ENCODE data around the gene BATF3.

DNA sequence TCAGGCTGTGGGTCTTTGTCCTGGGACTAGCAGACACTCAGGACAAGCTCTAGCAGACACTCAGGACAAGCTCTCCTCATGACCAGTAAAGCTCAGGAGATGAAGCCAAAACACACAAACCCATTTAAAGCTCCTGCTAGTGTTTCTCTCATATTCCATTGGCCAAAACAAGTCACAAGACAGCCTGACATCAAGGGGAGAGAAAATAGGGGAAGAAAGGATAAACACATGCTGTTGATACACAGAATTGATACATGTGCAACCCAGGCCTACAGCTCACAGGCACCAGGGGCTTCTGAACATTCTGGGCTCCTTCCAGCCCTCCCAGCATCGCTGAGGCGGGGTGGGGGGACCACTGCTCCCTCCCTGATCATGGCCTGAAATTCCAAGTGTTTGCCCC is 55.8 kb downstream of the BATF3 start:
- no peak for TF ChIP-seq FOXK2 (IDR thresholded peaks at IDR 0.05)
- no peak for TF ChIP-seq FOXM1 (IDR thresholded peaks at IDR 0.05; ENCODE audit: borderline replicate concordance)
- TF ChIP-seq SP1 (IDR thresholded peaks at IDR 0.05): no peak
- TF ChIP-seq HDGF (IDR thresholded peaks at IDR 0.05; ENCODE audit: borderline replicate concordance): no peak
- no peak for TF ChIP-seq FOXA1 (IDR thresholded peaks at IDR 0.05)
- TF ChIP-seq ZNF384 (IDR thresholded peaks at IDR 0.05): no peak
- no peak for TF ChIP-seq NFRKB (IDR thresholded peaks at IDR 0.05)
- TF ChIP-seq ARNT (IDR thresholded peaks at IDR 0.05): no peak
- TF ChIP-seq CTBP1 (IDR thresholded peaks at IDR 0.05; ENCODE audit: borderline replicate concordance): no peak
- TF ChIP-seq ELF4 (IDR thresholded peaks at IDR 0.05): no peak
- no peak for TF ChIP-seq SUZ12 (IDR thresholded peaks at IDR 0.05)
- TF ChIP-seq TARDBP (IDR thresholded peaks at IDR 0.05): no peak
- TF ChIP-seq BHLHE40 (IDR thresholded peaks at IDR 0.05; ENCODE audit: borderline replicate concordance): no peak

Data from HEK293T (cell line).